Measurements from ENCODE around the gene MRPL12. TPM values are rescaled to one million over a fixed set of nuclear protein-coding genes. Genes with fewer than 3 reads are reported as not detected.

MRPL12 gene
- total and polyA plus RNA-seq, 2 of the 13 experiments (the other 11 are each of a cell fraction or from before 2014, with no cell fraction given), result 39.1 to 94.1 TPM

GRCh38 chr17:81735264-81736102 is 32.3 kb downstream of the MRPL12 start (continued):
- TF ChIP-seq ZNF160 (CRISPR knock-in tag; IDR thresholded peaks at IDR 0.05), result 0 out of 2 replicates have a peak, but pooled peaks have one; percentile 7
- TF ChIP-seq TEF (CRISPR knock-in tag; IDR thresholded peaks at IDR 0.05), result no peak
- no peak for TF ChIP-seq IKZF4 (CRISPR knock-in tag; IDR thresholded peaks at IDR 0.05; ENCODE audit: borderline replicate concordance, low read depth, not compliant biosample characterization)
- TF ChIP-seq ZNF816 (CRISPR knock-in tag; IDR thresholded peaks at IDR 0.05; ENCODE audit: borderline replicate concordance), result no peak
- no peak for TF ChIP-seq TBX3 (IDR thresholded peaks at IDR 0.05; ENCODE audit: borderline replicate concordance)
- TF ChIP-seq ZNF773 (CRISPR knock-in tag; IDR thresholded peaks at IDR 0.05; ENCODE audit: borderline replicate concordance), result no peak
- no peak for TF ChIP-seq MLX (CRISPR knock-in tag; IDR thresholded peaks at IDR 0.05)
- peak; percentile 56; the same call in 1 of the 2 replicates for TF ChIP-seq ARNTL (CRISPR knock-in tag; IDR thresholded peaks at IDR 0.05)
- TF ChIP-seq ZNF333 (CRISPR knock-in tag; IDR thresholded peaks at IDR 0.05; ENCODE audit: borderline replicate concordance), result no peak
- TF ChIP-seq KAT8 (CRISPR knock-in tag; IDR thresholded peaks at IDR 0.05), result no peak
- no peak for TF ChIP-seq ZNF569 (CRISPR knock-in tag; IDR thresholded peaks at IDR 0.05; ENCODE audit: borderline replicate concordance)
- no peak for TF ChIP-seq SMAD1 (CRISPR knock-in tag; IDR thresholded peaks at IDR 0.05; ENCODE audit: borderline replicate concordance, low read depth)
- no peak for TF ChIP-seq RXRB (CRISPR knock-in tag; IDR thresholded peaks at IDR 0.05; ENCODE audit: borderline replicate concordance)
- 0 out of 2 replicates have a peak, but pooled peaks have one; percentile 60 for TF ChIP-seq ZNF318 (CRISPR knock-in tag; IDR thresholded peaks at IDR 0.05)
- no peak for TF ChIP-seq ZNF574 (CRISPR knock-in tag; IDR thresholded peaks at IDR 0.05)
- peak; percentile 4; the same call in 1 of the 2 replicates for TF ChIP-seq CEBPB (IDR thresholded peaks at IDR 0.05; ENCODE audit: borderline replicate concordance, low read depth, low read length)

Data from HepG2 (cell line).